K562 (cell line): ENCODE measurements around the gene KAZALD1. TPM values are rescaled to one million over a fixed set of nuclear protein-coding genes. Genes with fewer than 3 reads are reported as not detected.

ENCODE experiments used
- ATF2 ChIP-seq: sonication (generic); formaldehyde crosslinking; IDR thresholded peaks from 2 replicates; pipeline ENCODE4 v1.8.1; 2022; ENCODE audit warnings: missing genetic modification reagents
- C11orf30 ChIP-seq: fragments of 450-650 bp; IDR thresholded peaks from 2 replicates; pipeline ENCODE4 v1.6.1; 2016; ENCODE audit warnings: low read depth, mild to moderate bottlenecking
- DPF2 ChIP-seq: fragments of 450-650 bp; IDR thresholded peaks from 2 replicates; pipeline ENCODE4 v1.6.1; 2016
- JUND ChIP-seq, 2 experiments: IDR thresholded peaks; 2 replicates in 1 of 2; 3 replicates in 1 of 2; pipeline ENCODE4 v1.6.1; 2011; ENCODE audit warnings: borderline replicate concordance in 2 of 2, low read depth in 2 of 2, low read length in 2 of 2, improper control_type of control experiment in 1 of 2, missing biosample characterization in 1 of 2, missing genetic modification characterization in 1 of 2, missing genetic modification reagents in 1 of 2
- KDM2B ChIP-seq: fragments of 250-450 bp; sonication (Bioruptor Pico); IDR thresholded peaks from 2 replicates; pipeline ENCODE4 v1.8.0; 2021; ENCODE audit warnings: mild to moderate bottlenecking, moderate library complexity
- MBD1 ChIP-seq: fragments of 250-450 bp; sonication (Bioruptor Pico); IDR thresholded peaks from 2 replicates; pipeline ENCODE4 v1.8.0; 2022; ENCODE audit warnings: inconsistent platforms
- RNF2 ChIP-seq: sonication (generic); IDR thresholded peaks from 2 replicates; pipeline ENCODE4 v1.6.1; 2016
- SOX6 ChIP-seq: fragments of 450-650 bp; IDR thresholded peaks from 2 replicates; pipeline ENCODE4 v1.6.1; 2014; ENCODE audit warnings: mild to moderate bottlenecking
- SREBF2 ChIP-seq: sonication (generic); formaldehyde crosslinking; IDR thresholded peaks from 2 replicates; pipeline ENCODE4 v1.4.0; 2020; ENCODE audit warnings: mild to moderate bottlenecking, missing genetic modification reagents
- TCF3 ChIP-seq: sonication (generic); formaldehyde crosslinking; IDR thresholded peaks from 2 replicates; pipeline ENCODE4 v1.4.0; 2020; ENCODE audit warnings: mild to moderate bottlenecking, missing genetic modification reagents
- TFAP4 ChIP-seq: sonication (generic); formaldehyde crosslinking; IDR thresholded peaks from 2 replicates; pipeline ENCODE4 v1.8.0; 2022; ENCODE audit warnings: missing genetic modification reagents, mild to moderate bottlenecking, moderate library complexity, borderline replicate concordance
- U2AF1 ChIP-seq: fragments of 200-400 bp; formaldehyde crosslinking; optimal IDR thresholded peaks from 2 replicates; pipeline ENCODE3; 2017; ENCODE audit warnings: mild to moderate bottlenecking, low read depth, low read length, moderate library complexity
- ZBTB2 ChIP-seq: fragments of 450-650 bp; IDR thresholded peaks from 2 replicates; pipeline ENCODE4 v1.6.1; 2016; ENCODE audit warnings: antibody characterized with exemption
- ZBTB5 ChIP-seq: fragments of 450-650 bp; IDR thresholded peaks from 2 replicates; pipeline ENCODE4 v1.6.1; 2017; ENCODE audit warnings: antibody characterized with exemption
- ZFP36 ChIP-seq: fragments of 150-350 bp; IDR thresholded peaks from 2 replicates; pipeline ENCODE4 v1.6.1; 2018; ENCODE audit warnings: low read length, low read depth; ENCODE audit not compliant: partially characterized antibody
- ZNF324 ChIP-seq: fragments of 250-450 bp; sonication (Bioruptor Pico); IDR thresholded peaks from 2 replicates; pipeline ENCODE4 v1.4.0; 2020; ENCODE audit warnings: mild to moderate bottlenecking
- ZNF408 ChIP-seq: fragments of 250-450 bp; sonication (Bioruptor Pico); IDR thresholded peaks from 2 replicates; pipeline ENCODE4 v1.4.0; 2020; ENCODE audit warnings: low read depth, mild to moderate bottlenecking, moderate library complexity
- polyA plus RNA-seq, 8 experiments: library from polyadenylated mRNA; depleted of rRNA in 4 of 8; stranded (reverse) in 5 of 8; unstranded in 3 of 8; fragments of >200 nt; fragmentation: Nextera tagmentation in 2 of 8; fragmentation: Illumina TruSeq in 1 of 8; extraction: Ambion mirVana in 2 of 8; extraction: Trizol in 1 of 8; gene quantifications; 2 replicates each; pipeline versions ENCODE4 v1.2.1 to v1.2.3, GENCODE V29; 2011 to 2014; ENCODE audit warnings: inconsistent platforms in 1 of 8, missing spikeins in 1 of 8
- total RNA-seq, 7 experiments: library from RNA; depleted of rRNA in 6 of 7; stranded (reverse); fragments of >200 nt in 6 of 7; fragmentation: Illumina TruSeq in 2 of 7; extraction: Trizol in 2 of 7; gene quantifications; 2 replicates each; pipeline versions ENCODE4 v1.2.1 to v1.2.3, GENCODE V29; 2011 to 2021; ENCODE audit warnings: low replicate concordance in 1 of 7

The KAZALD1 gene
- total and polyA plus RNA-seq, 9 of the 15 experiments (the other 6 are each of a cell fraction or from before 2014, with no cell fraction given), result 0.15 to 10.0 (median 4.9) TPM

- TF ChIP-seq TCF3 (CRISPR knock-in tag) (peak; percentile 27), DPF2 (peak; percentile 69; the same call in 1 of the 2 replicates), TFAP4 (CRISPR knock-in tag) (no peak), ZFP36 (peak; percentile 76), ZBTB2 (no peak), KDM2B (CRISPR knock-in tag) (no peak), C11orf30 (no peak), U2AF1 (no peak), ZBTB5 (no peak), JUND (IDR thresholded peaks at IDR 0.05; ENCODE audit: borderline replicate concordance, low read depth, low read length) (0 out of 2 replicates have a peak, but pooled peaks have one; percentile 4), JUND (tag; IDR thresholded peaks at IDR 0.05; ENCODE audit: borderline replicate concordance, low read depth, low read length) (no peak; the same call in 2 of the 3 replicates), ATF2 (CRISPR knock-in tag) (no peak), RNF2 (no peak), SOX6 (no peak), MBD1 (no peak), ZNF408 (CRISPR knock-in tag) (no peak), ZNF324 (no peak), SREBF2 (CRISPR knock-in tag) (no peak)
Observed at GRCh38 chr10:101071267-101071884, 9.6 kb downstream of the KAZALD1 start (continued).
